Posterior cingulate gyrus (tissue), 11 donors: Measurements from ENCODE around the gene NDFIP1.
A peak's percentile ranks its signal among the peaks of the same experiment; 100 is the strongest.
"Not testable (repeated sequence)": the region's sequence is repeated elsewhere in the genome, so short reads cannot be mapped to it uniquely, and the experiment has no call there.

Experiments used
- DNase-seq, 10 donors: peaks; one replicate each; pipeline versions ENCODE4 v3.0.0 to v3.0.0-alpha.2; 2020 to 2021; ENCODE audit warnings: mixed read lengths in 3 of 10
- intact Hi-C: fragments of 100-400 bp; cut with DNase I; formaldehyde crosslinking; loops from one replicate; pipeline ENCODE4 v1.15.1; 2023

Gene NDFIP1

GRCh38 chr5:142150431-142150830, 41.9 kb downstream of the NDFIP1 start:
- no peak for DNase-seq
- intact Hi-C loops = loop anchor here (5.0 to 10.0 kb wide), 3 partner anchors 174 to 734 kb away; partner anchors contain the start of gene SPRY4

- DNase-seq = peak in 3 of 10 donors; percentile 26 to 35 (median 32)
- intact Hi-C loops = loop anchor here (2.0 to 10.0 kb wide), 4 partner anchors 173 to 733 kb away; partner anchors contain the start of gene SPRY4
These were observed 43.1 kb downstream of the NDFIP1 start for GRCh38 chr5:142151436-142152383.

- intact Hi-C loops = loop anchor here (2.0 to 10.0 kb wide), 4 partner anchors 172 to 732 kb away; partner anchors contain the start of gene SPRY4
- DNase-seq = no peak
These were observed 43.8 kb downstream of the NDFIP1 start for GRCh38 chr5:142152384-142152732.

- intact Hi-C loops = loop anchor here (2.0 to 10.0 kb wide), 4 partner anchors 171 to 731 kb away; partner anchors contain the start of gene SPRY4
- no peak for DNase-seq
These were observed 45.3 kb downstream of the NDFIP1 start for GRCh38 chr5:142153674-142154448.

- DNase-seq = not testable (repeated sequence)
- intact Hi-C loops = loop anchor here (5.0 to 10.0 kb wide), 3 partner anchors 170 to 730 kb away; partner anchors contain the start of gene SPRY4
These were observed 45.9 kb downstream of the NDFIP1 start for GRCh38 chr5:142154449-142154841.

GRCh38 chr5:142156839-142157463, 48.4 kb downstream of the NDFIP1 start:
- intact Hi-C loops = loop anchor here (10.0 kb wide), 2 partner anchors 168 to 728 kb away; partner anchors contain the start of gene SPRY4
- no peak for DNase-seq

- intact Hi-C loops = loop anchor here (10.0 kb wide), 2 partner anchors 165 to 725 kb away; partner anchors contain the start of gene SPRY4
- no peak for DNase-seq
These were observed 50.8 kb downstream of the NDFIP1 start for GRCh38 chr5:142159354-142159753.

GRCh38 chr5:142164315-142164714, 55.7 kb downstream of the NDFIP1 start:
- no peak for DNase-seq
- intact Hi-C loops = no loop called here

GRCh38 chr5:142166754-142167153, 58.2 kb downstream of the NDFIP1 start:
- intact Hi-C loops = no loop called here
- DNase-seq = no peak

GRCh38 chr5:142167458-142167857, 58.9 kb downstream of the NDFIP1 start:
- intact Hi-C loops = no loop called here
- DNase-seq = no peak

- no peak for DNase-seq
- intact Hi-C loops = no loop called here
These were observed 59.8 kb downstream of the NDFIP1 start for GRCh38 chr5:142168365-142168764.

- intact Hi-C loops = no loop called here
- DNase-seq = no peak
These were observed 61.8 kb downstream of the NDFIP1 start for GRCh38 chr5:142170254-142170953.

GRCh38 chr5:142171270-142171669, 62.7 kb downstream of the NDFIP1 start:
- DNase-seq = no peak
- intact Hi-C loops = no loop called here

- intact Hi-C loops = no loop called here
- DNase-seq = no peak
These were observed 66.5 kb downstream of the NDFIP1 start for GRCh38 chr5:142175039-142175438.

- DNase-seq = no peak
These were observed 67.0 kb downstream of the NDFIP1 start for GRCh38 chr5:142175461-142176142.

GRCh38 chr5:142176255-142176654, 67.7 kb downstream of the NDFIP1 start:
- intact Hi-C loops = no loop called here
- no peak for DNase-seq

More at GRCh38 chr5:142175461-142176142, 67.0 kb downstream of the NDFIP1 start:
- intact Hi-C loops = no loop called here

GRCh38 chr5:142178651-142179050, 70.1 kb downstream of the NDFIP1 start:
- DNase-seq = peak in 1 of 10 donors; percentile 67

GRCh38 chr5:142179776-142180387, 71.3 kb downstream of the NDFIP1 start:
- peak in 1 of 10 donors; percentile 25 for DNase-seq
- intact Hi-C loops = no loop called here

More at GRCh38 chr5:142178651-142179050, 70.1 kb downstream of the NDFIP1 start:
- intact Hi-C loops = no loop called here

GRCh38 chr5:142181096-142181495, 72.5 kb downstream of the NDFIP1 start:
- intact Hi-C loops = no loop called here

More at GRCh38 chr5:142181096-142181495, 72.5 kb downstream of the NDFIP1 start:
- peak in 1 of 10 donors; percentile 46 for DNase-seq
